WTC11 (cell line): Measurements from ENCODE around the gene LMOD1. TPM values are rescaled to one million over a fixed set of nuclear protein-coding genes. Genes with fewer than 3 reads are reported as not detected.

Experiments used
- ATAC-seq: fragments of 200-7000 bp; cut with Tn5 transposase; 2 replicates; pipeline ENCODE4 v1.10.0; 2021; ENCODE audit warnings: mild to moderate bottlenecking, moderate library complexity
- CTCF ChIA-PET: fragments of 300-600 bp; sonication (Branson Sonifier 250); formaldehyde crosslinking; loops from one replicate; lab custom pipeline; 2021; ENCODE audit warnings: antibody characterized with exemption; lab: Charles Lee
- POLR2A ChIA-PET: fragments of 350-600 bp; sonication (Branson Sonifier 250); formaldehyde crosslinking; loops from one replicate; lab custom pipeline; 2021; ENCODE audit warnings: antibody characterized with exemption; lab: Charles Lee
- DNase-seq: peaks from one replicate; pipeline ENCODE4 v3.0.0; 2021; ENCODE audit warnings: low spot score
- H3K27ac Mint-ChIP-seq: 2 replicates; pipeline ENCODE4 v1.8.0; 2021; ENCODE audit warnings: mixed read lengths
- H3K27me3 Mint-ChIP-seq: 2 replicates; pipeline ENCODE4 v1.8.0; 2021; ENCODE audit warnings: low read depth, mild to moderate bottlenecking, moderate library complexity, mixed read lengths
- H3K36me3 Mint-ChIP-seq: 2 replicates; pipeline ENCODE4 v1.8.0; 2021; ENCODE audit warnings: mixed read lengths
- H3K4me1 Mint-ChIP-seq: 2 replicates; pipeline ENCODE4 v1.8.0; 2022; ENCODE audit warnings: mixed read lengths
- H3K4me3 Mint-ChIP-seq: 2 replicates; pipeline ENCODE4 v1.8.0; 2021; ENCODE audit warnings: mild to moderate bottlenecking, moderate library complexity, mixed read lengths
- H3K9me3 Mint-ChIP-seq: 2 replicates; pipeline ENCODE4 v1.8.0; 2021; ENCODE audit warnings: mixed read lengths
- ATF1 ChIP-seq: sonication (generic); formaldehyde crosslinking; IDR thresholded peaks from 2 replicates; pipeline ENCODE4 v1.8.1; 2023; ENCODE audit warnings: mild to moderate bottlenecking, moderate library complexity, missing genetic modification reagents
- E2F5 ChIP-seq: sonication (generic); formaldehyde crosslinking; IDR thresholded peaks from 2 replicates; pipeline ENCODE4 v1.8.1; 2022; ENCODE audit warnings: mild to moderate bottlenecking, moderate library complexity, missing genetic modification reagents
- EMX1 ChIP-seq: fragments of 250-450 bp; sonication (Bioruptor Pico); IDR thresholded peaks from 2 replicates; pipeline ENCODE4 v1.8.0; 2021; ENCODE audit warnings: mild to moderate bottlenecking
- ERG ChIP-seq: fragments of 250-450 bp; sonication (Bioruptor Pico); IDR thresholded peaks from 2 replicates; pipeline ENCODE4 v1.8.0; 2021; ENCODE audit warnings: mild to moderate bottlenecking
- ESRRA ChIP-seq: sonication (generic); formaldehyde crosslinking; IDR thresholded peaks from 2 replicates; pipeline ENCODE4 v1.8.1; 2022; ENCODE audit warnings: mild to moderate bottlenecking, missing genetic modification reagents, borderline replicate concordance
- HMGXB4 ChIP-seq: sonication (generic); formaldehyde crosslinking; IDR thresholded peaks from 2 replicates; pipeline ENCODE4 v1.8.1; 2023; ENCODE audit warnings: mild to moderate bottlenecking, moderate library complexity, missing genetic modification reagents
- IRF2 ChIP-seq: sonication (generic); formaldehyde crosslinking; IDR thresholded peaks from 2 replicates; pipeline ENCODE4 v1.8.0; 2022; ENCODE audit warnings: low read depth, missing genetic modification reagents, borderline replicate concordance
- JAZF1 ChIP-seq: fragments of 250-450 bp; sonication (Bioruptor Pico); IDR thresholded peaks from 2 replicates; pipeline ENCODE4 v1.9.0; 2021; ENCODE audit warnings: moderate library complexity, mild to moderate bottlenecking, inconsistent platforms
- JUN ChIP-seq: sonication (generic); formaldehyde crosslinking; IDR thresholded peaks from 2 replicates; pipeline ENCODE4 v1.8.0; 2023; ENCODE audit warnings: mild to moderate bottlenecking, missing genetic modification reagents
- NR2C2 ChIP-seq: sonication (generic); formaldehyde crosslinking; IDR thresholded peaks from 2 replicates; pipeline ENCODE4 v1.8.0; 2022; ENCODE audit warnings: mild to moderate bottlenecking, missing genetic modification reagents
- OVOL2 ChIP-seq: fragments of 250-450 bp; sonication (Bioruptor Pico); IDR thresholded peaks from 2 replicates; pipeline ENCODE4 v1.9.0; 2021; ENCODE audit warnings: mild to moderate bottlenecking, borderline replicate concordance
- RELA ChIP-seq: sonication (generic); formaldehyde crosslinking; IDR thresholded peaks from 2 replicates; pipeline ENCODE4 v1.8.1; 2022; ENCODE audit warnings: missing genetic modification reagents, mild to moderate bottlenecking, borderline replicate concordance
- SP1 ChIP-seq: sonication (generic); formaldehyde crosslinking; conservative IDR thresholded peaks from 2 replicates; pipeline ENCODE4 v1.8.1; 2022; ENCODE audit warnings: missing genetic modification reagents
- TCF7 ChIP-seq: sonication (generic); formaldehyde crosslinking; IDR thresholded peaks from 2 replicates; pipeline ENCODE4 v1.8.0; 2022; ENCODE audit warnings: mild to moderate bottlenecking, low read depth, missing genetic modification reagents, moderate library complexity
- ZNF317 ChIP-seq: sonication (generic); formaldehyde crosslinking; IDR thresholded peaks from 2 replicates; pipeline ENCODE4 v1.8.1; 2023; ENCODE audit warnings: low read depth, mild to moderate bottlenecking, moderate library complexity, missing genetic modification reagents, borderline replicate concordance
- ZNF512 ChIP-seq: sonication (generic); formaldehyde crosslinking; IDR thresholded peaks from 2 replicates; pipeline ENCODE4 v1.8.1; 2022; ENCODE audit warnings: missing genetic modification reagents, borderline replicate concordance
- ZNF532 ChIP-seq: fragments of 250-450 bp; sonication (Bioruptor Pico); IDR thresholded peaks from 2 replicates; pipeline ENCODE4 v1.9.0; 2021; ENCODE audit warnings: mild to moderate bottlenecking, borderline replicate concordance
- ZNF671 ChIP-seq: fragments of 250-450 bp; sonication (Bioruptor Pico); IDR thresholded peaks from 2 replicates; pipeline ENCODE4 v1.8.0; 2021; ENCODE audit warnings: mild to moderate bottlenecking
- total RNA-seq: library from RNA; stranded (reverse); gene quantifications from 3 replicates; pipeline ENCODE4 v1.2.3, GENCODE V29; 2021

Gene LMOD1
- total RNA-seq, 1 experiment from 2014 or later = 1.5 TPM

GRCh38 chr1:201898992-201899391 lies 47.4 kb downstream of the LMOD1 start:
- POLR2A ChIA-PET = no interaction called here
- Mint-ChIP-seq H3K36me3 (no peaks in the 10 kb centered on the region), H3K9me3 (no peaks in the 10 kb centered on the region), H3K27me3 (peaks cover 4% of the 10 kb centered on the region), H3K4me3 (no peak overlapping the region), H3K27ac (no peak overlapping the region), H3K4me1 (peaks cover 25% of the 10 kb centered on the region)
- DNase-seq (no peak), ATAC-seq (no peak)
- CTCF ChIA-PET = interaction anchor here (1.4 to 1.8 kb wide), 4 partner anchors 21 to 100 kb away, joined by 3 to 5 read pairs (median 4); no protein-coding TSS in a partner anchor
- TF ChIP-seq E2F5 (CRISPR knock-in tag) = no peak

GRCh38 chr1:201898240-201898894 lies 48.0 kb downstream of the LMOD1 start:
- no peak for ATAC-seq
- ChIA-PET CTCF (interaction anchor here (0.6 to 3.9 kb wide), 8 partner anchors 21 to 101 kb away, joined by 3 to 85 read pairs (median 3); partner anchors contain the start of gene LMOD1), POLR2A (no interaction called here)
- H3K4me1 Mint-ChIP-seq = peaks cover 31% of the 10 kb centered on the region
- no peak overlapping the region for H3K27ac Mint-ChIP-seq
- no peaks in the 10 kb centered on the region for H3K9me3 Mint-ChIP-seq
- no peak overlapping the region for H3K4me3 Mint-ChIP-seq
- TF ChIP-seq SP1 (CRISPR knock-in tag) (no peak), IRF2 (CRISPR knock-in tag) (no peak), RELA (CRISPR knock-in tag) (no peak), OVOL2 (CRISPR knock-in tag) (no peak), ZNF512 (CRISPR knock-in tag) (no peak), NR2C2 (CRISPR knock-in tag) (no peak), ZNF317 (CRISPR knock-in tag) (no peak), ERG (CRISPR knock-in tag) (no peak), EMX1 (no peak), HMGXB4 (CRISPR knock-in tag) (no peak), TCF7 (no peak), JUN (CRISPR knock-in tag) (no peak)
- peaks cover 4% of the 10 kb centered on the region for H3K27me3 Mint-ChIP-seq
- no peak for DNase-seq
- no peaks in the 10 kb centered on the region for H3K36me3 Mint-ChIP-seq

GRCh38 chr1:201896951-201897391 lies 49.4 kb downstream of the LMOD1 start:
- Mint-ChIP-seq H3K4me1 (peaks cover 35% of the 10 kb centered on the region), H3K27ac (no peak overlapping the region), H3K9me3 (no peaks in the 10 kb centered on the region), H3K27me3 (peaks cover 4% of the 10 kb centered on the region), H3K4me3 (no peak overlapping the region), H3K36me3 (no peaks in the 10 kb centered on the region)
- POLR2A ChIA-PET = interaction anchor here (0.6 to 2.4 kb wide), 5 partner anchors 44 to 97 kb away, joined by 3 to 14 read pairs (median 7); partner anchors contain the start of genes LMOD1 and TIMM17A
- no peak for DNase-seq
- no peak for ATAC-seq
- CTCF ChIA-PET = interaction anchor here (0.9 to 5.7 kb wide), 16 partner anchors 11 to 401 kb away, joined by 3 to 135 read pairs (median 28); partner anchors contain the start of genes ELF3, LMOD1, RNPEP and TIMM17A
- TF ChIP-seq ATF1 (CRISPR knock-in tag) (no peak), ZNF671 (CRISPR knock-in tag) (no peak), SP1 (CRISPR knock-in tag) (no peak), ZNF532 (CRISPR knock-in tag) (no peak), ESRRA (CRISPR knock-in tag) (no peak), JAZF1 (CRISPR knock-in tag) (no peak), JUN (CRISPR knock-in tag) (no peak), RELA (CRISPR knock-in tag) (no peak), ZNF512 (CRISPR knock-in tag) (no peak)
